MM.1S (cell line): ENCODE data around the gene CLEC14A.
A peak's percentile ranks its signal among the peaks of the same experiment; 100 is the strongest.

Experiments
- DNase-seq: peaks from one replicate; pipeline ENCODE4 v3.0.0-alpha.2; 2015
- H2AFZ ChIP-seq: fragments of 300-600 bp; sonication (generic); 2 replicates; pipeline ENCODE4 v1.6.0; 2016; ENCODE audit warnings: antibody characterized with exemption, low read length
- H3F3A ChIP-seq: fragments of 300-600 bp; sonication (generic); 2 replicates; pipeline ENCODE4 v1.6.1; 2016; ENCODE audit warnings: mild to moderate bottlenecking, antibody characterized with exemption, low read length, moderate library complexity, mixed read lengths; ENCODE audit not compliant: insufficient read depth
- H3K27ac ChIP-seq: fragments of 300-600 bp; sonication (generic); 2 replicates; pipeline ENCODE4 v1.5.1; 2016; ENCODE audit warnings: mild to moderate bottlenecking, low read length
- H3K27me3 ChIP-seq: fragments of 300-600 bp; sonication (generic); replicated peaks from 2 replicates; pipeline ENCODE4 v1.6.0; 2016; ENCODE audit warnings: low read length; ENCODE audit not compliant: insufficient read depth
- H3K36me3 ChIP-seq: fragments of 300-600 bp; sonication (generic); replicated peaks from 2 replicates; pipeline ENCODE4 v1.6.1; 2016; ENCODE audit warnings: mild to moderate bottlenecking, low read length, mixed read lengths; ENCODE audit not compliant: insufficient read depth
- H3K4me1 ChIP-seq: fragments of 300-600 bp; sonication (generic); 2 replicates; pipeline ENCODE4 v1.6.1; 2016; ENCODE audit warnings: low read length, mixed read lengths
- H3K4me2 ChIP-seq: fragments of 300-600 bp; sonication (generic); 2 replicates; pipeline ENCODE4 v1.6.0; 2016; ENCODE audit warnings: low read depth, low read length
- H3K4me3 ChIP-seq: fragments of 300-600 bp; sonication (generic); 2 replicates; pipeline ENCODE4 v1.5.1; 2016; ENCODE audit warnings: low read length, mixed read lengths
- H3K79me2 ChIP-seq: fragments of 300-600 bp; sonication (generic); 2 replicates; pipeline ENCODE4 v1.6.1; 2016; ENCODE audit warnings: mixed run types, low read length, mixed read lengths
- H3K9ac ChIP-seq: fragments of 300-600 bp; sonication (generic); 2 replicates; pipeline ENCODE4 v1.6.1; 2016; ENCODE audit warnings: low read length, mixed read lengths
- H3K9me2 ChIP-seq: fragments of 300-600 bp; sonication (generic); replicated peaks from 2 replicates; pipeline ENCODE4 v1.6.1; 2016; ENCODE audit warnings: mild to moderate bottlenecking, low read length, mixed read lengths; ENCODE audit not compliant: insufficient read depth
- H3K9me3 ChIP-seq: fragments of 300-600 bp; sonication (generic); replicated peaks from 2 replicates; pipeline ENCODE4 v1.6.1; 2016; ENCODE audit warnings: mild to moderate bottlenecking, low read length, mixed read lengths; ENCODE audit not compliant: insufficient read depth
- H4K20me1 ChIP-seq: fragments of 300-600 bp; sonication (generic); 2 replicates; pipeline ENCODE4 v1.6.1; 2016; ENCODE audit warnings: mild to moderate bottlenecking, low read length, moderate library complexity, mixed read lengths; ENCODE audit not compliant: insufficient read depth
- CTCF ChIP-seq: fragments of 300-600 bp; sonication (generic); IDR thresholded peaks from 2 replicates; pipeline ENCODE4 v1.5.1; 2016; ENCODE audit warnings: antibody characterized with exemption, low read length, mixed read lengths
- EZH2 ChIP-seq: fragments of 300-600 bp; sonication (generic); optimal IDR thresholded peaks from 2 replicates; pipeline ENCODE3; 2017; ENCODE audit warnings: low read depth, mild to moderate bottlenecking, antibody characterized with exemption, low read length, mixed read lengths
- EZH2phosphoT487 ChIP-seq: fragments of 300-600 bp; sonication (generic); IDR thresholded peaks from 2 replicates; pipeline ENCODE4 v1.6.1; 2018; ENCODE audit warnings: antibody characterized with exemption, low read length

The CLEC14A gene

GRCh38 chr14:38213001-38213400, 42.9 kb downstream of the CLEC14A start:
- Histone ChIP-seq H3K9me2 (no peaks in the 10 kb centered on the region), H3K9ac (no peak overlapping the region), H2AFZ (no peak overlapping the region), H3K4me2 (no peak overlapping the region), H3K27me3 (no peaks in the 10 kb centered on the region), H3F3A (peaks cover 5% of the 10 kb centered on the region; the same call in 1 of the 2 replicates), H3K9me3 (no peaks in the 10 kb centered on the region), H3K36me3 (no peaks in the 10 kb centered on the region), H4K20me1 (no peaks in the 10 kb centered on the region), H3K27ac (no peak overlapping the region), H3K4me3 (no peak overlapping the region), H3K4me1 (peaks cover 6% of the 10 kb centered on the region), H3K79me2 (no peaks in the 10 kb centered on the region)
- TF ChIP-seq EZH2phosphoT487, result no peak
- TF ChIP-seq CTCF, result no peak
- no peak for TF ChIP-seq EZH2
- no peak for DNase-seq

- no peaks in the 10 kb centered on the region for H3K27me3 ChIP-seq
- no peak overlapping the region for H2AFZ ChIP-seq
- no peaks in the 10 kb centered on the region for H3F3A ChIP-seq
- no peaks in the 10 kb centered on the region for H3K79me2 ChIP-seq
- peaks cover 2% of the 10 kb centered on the region; the same call in 1 of the 2 replicates for H3K4me1 ChIP-seq
- peak; percentile 26 for DNase-seq
- H3K4me3 ChIP-seq, result no peak overlapping the region
- no peak overlapping the region for H3K4me2 ChIP-seq
- no peak overlapping the region for H3K27ac ChIP-seq
- no peak for TF ChIP-seq CTCF
- no peak for TF ChIP-seq EZH2phosphoT487
- TF ChIP-seq EZH2, result no peak
- H3K36me3 ChIP-seq, result no peaks in the 10 kb centered on the region
- no peaks in the 10 kb centered on the region for H3K9me2 ChIP-seq
- no peaks in the 10 kb centered on the region for H3K9me3 ChIP-seq
- H3K9ac ChIP-seq, result no peak overlapping the region
- no peaks in the 10 kb centered on the region for H4K20me1 ChIP-seq
Measured at GRCh38 chr14:38212111-38212510, 43.8 kb downstream of the CLEC14A start.

GRCh38 chr14:38211255-38211735, 44.6 kb downstream of the CLEC14A start:
- Histone ChIP-seq H3K9me2 (no peaks in the 10 kb centered on the region), H3K27ac (no peak overlapping the region), H2AFZ (no peak overlapping the region), H3F3A (no peaks in the 10 kb centered on the region), H3K79me2 (no peaks in the 10 kb centered on the region), H3K4me2 (no peak overlapping the region), H4K20me1 (no peaks in the 10 kb centered on the region), H3K9me3 (no peaks in the 10 kb centered on the region), H3K9ac (no peak overlapping the region), H3K27me3 (no peaks in the 10 kb centered on the region), H3K4me1 (no peaks in the 10 kb centered on the region), H3K36me3 (no peaks in the 10 kb centered on the region), H3K4me3 (no peak overlapping the region)
- TF ChIP-seq EZH2phosphoT487 (no peak), CTCF (no peak), EZH2 (no peak)
- no peak for DNase-seq
